Hematopoietic multipotent progenitor cell (in vitro differentiated cells): ENCODE data around the gene PROB1. TPM values are rescaled to one million over a fixed set of nuclear protein-coding genes. Genes with fewer than 3 reads are reported as not detected.
A peak's percentile ranks its signal among the peaks of the same experiment; 100 is the strongest.
"Not testable (repeated sequence)": the region's sequence is repeated elsewhere in the genome, so short reads cannot be mapped to it uniquely, and the experiment has no call there.

Source experiments
- DNase-seq, 3 donors: peaks; one replicate each; pipeline ENCODE4 v3.0.0-alpha.2; 2011 to 2015; ENCODE audit warnings: low read depth in 2 of 3, low spot score in 2 of 3
- total RNA-seq: library from RNA; depleted of rRNA; stranded (reverse); fragments of >200 nt; gene quantifications from one replicate; pipeline ENCODE4 v1.2.3, GENCODE V29; 2012

PROB1 gene
- total RNA-seq, 1 donor, result 2.4 TPM

GRCh38 chr5:139413963-139414362 is 19.1 kb upstream of the PROB1 start:
- no peak for DNase-seq

GRCh38 chr5:139413153-139413552 is 18.2 kb upstream of the PROB1 start:
- DNase-seq, result no peak

GRCh38 chr5:139410993-139411828 is 16.3 kb upstream of the PROB1 start:
- no peak for DNase-seq

GRCh38 chr5:139410121-139410992 is 15.5 kb upstream of the PROB1 start:
- no peak for DNase-seq

GRCh38 chr5:139409116-139409515 is 14.2 kb upstream of the PROB1 start:
- DNase-seq, result not testable (repeated sequence)

GRCh38 chr5:139408191-139408590 is 13.3 kb upstream of the PROB1 start:
- no peak for DNase-seq

- DNase-seq, result peak in 1 of 3 donors; percentile 26
Observed at GRCh38 chr5:139407517-139407916, 12.6 kb upstream of the PROB1 start.

- DNase-seq, result no peak
Observed at GRCh38 chr5:139406963-139407362, 12.1 kb upstream of the PROB1 start.

- DNase-seq, result no peak
Observed at GRCh38 chr5:139404484-139404840, 9.6 kb upstream of the PROB1 start.

- peak; percentile 89 to 99 (median 98) for DNase-seq
Observed at GRCh38 chr5:139403787-139404483, 9.0 kb upstream of the PROB1 start, which contains the start of gene SPATA24. Gene SPATA24 (minus strand): TSS chr5:139404089. CDS start chr5:139404060, 29 bp downstream.

- DNase-seq, result no peak
Observed at GRCh38 chr5:139403418-139403786, 8.5 kb upstream of the PROB1 start.

- DNase-seq, result peak in 1 of 3 donors; percentile 46
Observed at GRCh38 chr5:139402561-139403158, 7.8 kb upstream of the PROB1 start.

GRCh38 chr5:139401546-139401945 is 6.6 kb upstream of the PROB1 start:
- no peak for DNase-seq

GRCh38 chr5:139399501-139400121 is 4.7 kb upstream of the PROB1 start:
- no peak for DNase-seq

- no peak for DNase-seq
Observed at GRCh38 chr5:139397921-139398320, 3.0 kb upstream of the PROB1 start.

GRCh38 chr5:139396691-139397090 is 1.8 kb upstream of the PROB1 start:
- DNase-seq, result no peak

GRCh38 chr5:139395844-139396640 is 1.1 kb upstream of the PROB1 start:
- DNase-seq, result no peak

- DNase-seq, result peak in 2 of 3 donors; percentile 68 to 70
Observed at GRCh38 chr5:139394123-139394653, 716 bp downstream of the PROB1 start.

- no peak for DNase-seq
Observed at GRCh38 chr5:139393497-139394122, 1.3 kb downstream of the PROB1 start.
